A549 (cell line): Measurements from ENCODE around the gene DRD3. TPM values are rescaled to one million over a fixed set of nuclear protein-coding genes. Genes with fewer than 3 reads are reported as not detected.

Experiments used
- ATAC-seq, 2 experiments: fragments of 200-7000 bp in 1 of 2; fragments of >200 bp in 1 of 2; cut with Nextera tagmentation in 1 of 2; cut with Tn5 transposase in 1 of 2; 3 replicates each; pipeline versions ENCODE4 v1.8.0 to v1.9.1; 2018 to 2020; ENCODE audit warnings: mild to moderate bottlenecking in 1 of 2, moderate library complexity in 1 of 2
- CTCF ChIA-PET: fragments of 300-600 bp; sonication (Branson Sonifier 250); formaldehyde crosslinking; extraction: SDS; loops from one replicate; lab custom pipeline; 2021; ENCODE audit warnings: antibody characterized with exemption, inconsistent platforms; lab: Yijun Ruan, JAX
- POLR2A ChIA-PET: fragments of 350-600 bp; formaldehyde crosslinking; extraction: SDS; loops from one replicate; lab custom pipeline; 2021; ENCODE audit warnings: antibody characterized with exemption, inconsistent platforms; lab: Yijun Ruan, JAX
- DNase-seq, 2 experiments: peaks; one replicate each; pipeline versions ENCODE4 v3.0.0 to v3.0.0-alpha.2; 2011 to 2016; ENCODE audit warnings: low read depth in 1 of 2, low spot score in 1 of 2
- FAIRE-seq: peaks from 2 replicates; lab custom pipeline; 2011; peaks lifted over from hg19 to GRCh38; lab: Jason Lieb, UNC
- H3K27ac ChIP-seq, 2 experiments: fragments of >200 bp; sonication (Bioruptor Twin); formaldehyde crosslinking; 3 replicates each; pipeline ENCODE4 v1.5.1; 2016 to 2017
- H3K4me1 ChIP-seq: fragments of >200 bp; sonication (Bioruptor Twin); formaldehyde crosslinking; 3 replicates; pipeline ENCODE4 v1.6.1; 2016
- H3K4me2 ChIP-seq: fragments of >200 bp; sonication (Bioruptor Twin); formaldehyde crosslinking; 3 replicates; pipeline ENCODE4 v1.6.1; 2016
- H3K4me3 ChIP-seq: fragments of >200 bp; sonication (Bioruptor Twin); formaldehyde crosslinking; 3 replicates; pipeline ENCODE4 v1.5.1; 2016
- H3K9me3 ChIP-seq: fragments of >200 bp; sonication (Bioruptor Twin); formaldehyde crosslinking; 3 replicates; pipeline ENCODE4 v1.6.1; 2016
- BCL3 ChIP-seq: fragments of >200 bp; sonication (Bioruptor Twin); formaldehyde crosslinking; IDR thresholded peaks from 3 replicates; pipeline ENCODE4 v1.6.1; 2016
- CHD2 ChIP-seq: fragments of 150-350 bp; IDR thresholded peaks from 2 replicates; pipeline ENCODE4 v1.6.1; 2014; ENCODE audit warnings: low read length; ENCODE audit not compliant: partially characterized antibody
- EP300 ChIP-seq, 2 experiments: fragments of >200 bp; sonication (Bioruptor Twin); formaldehyde crosslinking; IDR thresholded peaks; 2 replicates in 1 of 2; 3 replicates in 1 of 2; pipeline ENCODE4 v1.6.1; 2016 to 2017
- HOXB13 ChIP-seq: fragments of 250-450 bp; sonication (Bioruptor Pico); IDR thresholded peaks from 2 replicates; pipeline ENCODE4 v1.5.0; 2020; ENCODE audit warnings: low read depth, mild to moderate bottlenecking, moderate library complexity
- POLR2A ChIP-seq: IDR thresholded peaks from 2 replicates; pipeline ENCODE4 v1.6.1; 2012; ENCODE audit warnings: mild to moderate bottlenecking, low read length
- POLR2AphosphoS2 ChIP-seq: conservative IDR thresholded peaks from 2 replicates; pipeline ENCODE4 v1.6.1; 2012; ENCODE audit warnings: low read length, improper control_type of control experiment, inconsistent platforms
- REST ChIP-seq: fragments of 200-600 bp; sonication (generic); IDR thresholded peaks from 2 replicates; pipeline ENCODE4 v1.6.1; 2016; ENCODE audit warnings: antibody characterized with exemption, mild to moderate bottlenecking, moderate library complexity
- RFX5 ChIP-seq: fragments of 450-650 bp; IDR thresholded peaks from 2 replicates; pipeline ENCODE4 v1.7.1; 2014; ENCODE audit warnings: antibody characterized with exemption, mild to moderate bottlenecking, moderate library complexity
- TFCP2L1 ChIP-seq: fragments of 250-450 bp; sonication (Bioruptor Pico); IDR thresholded peaks from 2 replicates; pipeline ENCODE4 v1.5.0; 2021; ENCODE audit warnings: mild to moderate bottlenecking
- ZSCAN20 ChIP-seq: fragments of 250-450 bp; sonication (Bioruptor Pico); IDR thresholded peaks from 2 replicates; pipeline ENCODE4 v1.8.0; 2022; ENCODE audit warnings: mild to moderate bottlenecking, moderate library complexity
- WGBS: methylation state at CpG from one replicate; pipeline ENCODE4 v1.1.6; 2017; ENCODE audit errors: missing lambda C conversion rate; 5-methylcytosine and 5-hydroxymethylcytosine counted together
- polyA plus RNA-seq, 4 experiments: library from polyadenylated mRNA; depleted of rRNA in 3 of 4; stranded (reverse); fragments of >200 nt; fragmentation: RNase III in 1 of 4; extraction: RNeasy Plus Mini Kit Qiagen cat#74134 plus additional on column Dnase treatment in 1 of 4; gene quantifications; 2 replicates in 3 of 4; 3 replicates in 1 of 4; pipeline ENCODE4 v1.2.3, GENCODE V29; 2011 to 2017
- TF ChIP-seq, protein P1 (sequence below): fragments of >200 bp; sonication (Bioruptor Twin); formaldehyde crosslinking; IDR thresholded peaks from 3 replicates; pipeline ENCODE4 v1.5.1; 2016
- TF ChIP-seq, protein P2 (sequence below): IDR thresholded peaks from 2 replicates; pipeline ENCODE4 v1.6.1; 2012
- TF ChIP-seq, protein P3 (sequence below): IDR thresholded peaks from 2 replicates; pipeline ENCODE4 v1.6.1; 2012; ENCODE audit warnings: low read depth, borderline replicate concordance

Gene DRD3
- polyA plus RNA-seq, 2 of the 4 experiments (the other 2 are of a cell fraction) = not detected

DNA sequence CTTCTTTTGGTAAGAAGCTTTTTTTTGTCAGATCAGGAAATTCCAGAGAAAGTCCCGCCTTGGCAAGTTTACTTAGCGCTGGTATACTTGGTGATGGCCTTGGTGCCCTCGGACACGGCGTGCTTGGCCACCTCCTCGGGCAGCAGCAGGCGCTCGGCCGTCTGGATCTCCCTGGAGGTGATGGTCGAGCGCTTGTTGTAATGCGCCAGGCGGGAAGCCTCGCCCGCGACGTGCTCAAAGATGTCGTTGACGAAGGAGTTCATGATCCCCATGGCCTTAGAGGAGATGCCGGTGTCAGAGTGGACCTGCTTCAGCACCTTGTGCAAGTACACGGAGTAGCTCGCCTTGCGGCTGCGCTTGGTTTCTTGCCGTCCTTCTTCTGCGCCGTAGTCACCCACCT lies 75.7 kb downstream of the DRD3 start:
- DNase-seq = no peak
- Histone ChIP-seq H3K4me2 (no peak overlapping the region), H3K9me3 (no peaks in the 10 kb centered on the region), H3K4me1 (no peaks in the 10 kb centered on the region), H3K4me3 (no peak overlapping the region), H3K27ac (no peak overlapping the region)
- ChIA-PET POLR2A (no interaction called here), CTCF (no interaction called here)
- no peak for TF ChIP-seq HOXB13 (CRISPR knock-in tag)
- TF ChIP-seq POLR2A = no peak
- TF ChIP-seq, protein P1, sequence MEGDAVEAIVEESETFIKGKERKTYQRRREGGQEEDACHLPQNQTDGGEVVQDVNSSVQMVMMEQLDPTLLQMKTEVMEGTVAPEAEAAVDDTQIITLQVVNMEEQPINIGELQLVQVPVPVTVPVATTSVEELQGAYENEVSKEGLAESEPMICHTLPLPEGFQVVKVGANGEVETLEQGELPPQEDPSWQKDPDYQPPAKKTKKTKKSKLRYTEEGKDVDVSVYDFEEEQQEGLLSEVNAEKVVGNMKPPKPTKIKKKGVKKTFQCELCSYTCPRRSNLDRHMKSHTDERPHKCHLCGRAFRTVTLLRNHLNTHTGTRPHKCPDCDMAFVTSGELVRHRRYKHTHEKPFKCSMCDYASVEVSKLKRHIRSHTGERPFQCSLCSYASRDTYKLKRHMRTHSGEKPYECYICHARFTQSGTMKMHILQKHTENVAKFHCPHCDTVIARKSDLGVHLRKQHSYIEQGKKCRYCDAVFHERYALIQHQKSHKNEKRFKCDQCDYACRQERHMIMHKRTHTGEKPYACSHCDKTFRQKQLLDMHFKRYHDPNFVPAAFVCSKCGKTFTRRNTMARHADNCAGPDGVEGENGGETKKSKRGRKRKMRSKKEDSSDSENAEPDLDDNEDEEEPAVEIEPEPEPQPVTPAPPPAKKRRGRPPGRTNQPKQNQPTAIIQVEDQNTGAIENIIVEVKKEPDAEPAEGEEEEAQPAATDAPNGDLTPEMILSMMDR = no peak
- TF ChIP-seq EP300 (IDR thresholded peaks at IDR 0.05) = no peak
- no peak for TF ChIP-seq REST
- TF ChIP-seq, protein P2, sequence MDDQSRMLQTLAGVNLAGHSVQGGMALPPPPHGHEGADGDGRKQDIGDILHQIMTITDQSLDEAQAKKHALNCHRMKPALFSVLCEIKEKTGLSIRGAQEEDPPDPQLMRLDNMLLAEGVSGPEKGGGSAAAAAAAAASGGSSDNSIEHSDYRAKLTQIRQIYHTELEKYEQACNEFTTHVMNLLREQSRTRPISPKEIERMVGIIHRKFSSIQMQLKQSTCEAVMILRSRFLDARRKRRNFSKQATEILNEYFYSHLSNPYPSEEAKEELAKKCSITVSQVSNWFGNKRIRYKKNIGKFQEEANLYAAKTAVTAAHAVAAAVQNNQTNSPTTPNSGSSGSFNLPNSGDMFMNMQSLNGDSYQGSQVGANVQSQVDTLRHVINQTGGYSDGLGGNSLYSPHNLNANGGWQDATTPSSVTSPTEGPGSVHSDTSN = no peak
- TF ChIP-seq RFX5 = no peak
- no peak for TF ChIP-seq POLR2AphosphoS2
- TF ChIP-seq ZSCAN20 (CRISPR knock-in tag) = no peak
- no peak for TF ChIP-seq BCL3
- TF ChIP-seq, protein P3, sequence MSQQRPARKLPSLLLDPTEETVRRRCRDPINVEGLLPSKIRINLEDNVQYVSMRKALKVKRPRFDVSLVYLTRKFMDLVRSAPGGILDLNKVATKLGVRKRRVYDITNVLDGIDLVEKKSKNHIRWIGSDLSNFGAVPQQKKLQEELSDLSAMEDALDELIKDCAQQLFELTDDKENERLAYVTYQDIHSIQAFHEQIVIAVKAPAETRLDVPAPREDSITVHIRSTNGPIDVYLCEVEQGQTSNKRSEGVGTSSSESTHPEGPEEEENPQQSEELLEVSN = no peak
- FAIRE-seq = no peak
- ATAC-seq = no peak
- 88% methylated on average over 27 of the region's 27 CpGs for WGBS

GRCh38 chr3:114101101-114101500 lies 77.8 kb downstream of the DRD3 start:
- H3K4me2 ChIP-seq = no peak overlapping the region
- POLR2A ChIA-PET = no interaction called here
- no peak overlapping the region for H3K4me3 ChIP-seq

More at GRCh38 chr3:114101101-114101500, 77.8 kb downstream of the DRD3 start:
- no peak for ATAC-seq
- DNase-seq = no peak
- TF ChIP-seq REST = no peak
- no peak for TF ChIP-seq TFCP2L1 (CRISPR knock-in tag)
- TF ChIP-seq CHD2 = no peak
- no peaks in the 10 kb centered on the region for H3K9me3 ChIP-seq
- FAIRE-seq = no peak
- H3K4me1 ChIP-seq = no peaks in the 10 kb centered on the region
- CTCF ChIA-PET = no interaction called here
- 39% methylated on average over 1 of the region's 1 CpG for WGBS
- H3K27ac ChIP-seq = no peak overlapping the region
